T-helper 22 cell (primary cell): ENCODE measurements around the gene SLC28A1.
A peak's percentile ranks its signal among the peaks of the same experiment; 100 is the strongest.
"Not testable (repeated sequence)": the region's sequence is repeated elsewhere in the genome, so short reads cannot be mapped to it uniquely, and the experiment has no call there.

Source experiments
- DNase-seq: peaks from one replicate; pipeline ENCODE4 v3.0.0-alpha.2; 2020; ENCODE audit warnings: low read depth

The SLC28A1 gene

DNA sequence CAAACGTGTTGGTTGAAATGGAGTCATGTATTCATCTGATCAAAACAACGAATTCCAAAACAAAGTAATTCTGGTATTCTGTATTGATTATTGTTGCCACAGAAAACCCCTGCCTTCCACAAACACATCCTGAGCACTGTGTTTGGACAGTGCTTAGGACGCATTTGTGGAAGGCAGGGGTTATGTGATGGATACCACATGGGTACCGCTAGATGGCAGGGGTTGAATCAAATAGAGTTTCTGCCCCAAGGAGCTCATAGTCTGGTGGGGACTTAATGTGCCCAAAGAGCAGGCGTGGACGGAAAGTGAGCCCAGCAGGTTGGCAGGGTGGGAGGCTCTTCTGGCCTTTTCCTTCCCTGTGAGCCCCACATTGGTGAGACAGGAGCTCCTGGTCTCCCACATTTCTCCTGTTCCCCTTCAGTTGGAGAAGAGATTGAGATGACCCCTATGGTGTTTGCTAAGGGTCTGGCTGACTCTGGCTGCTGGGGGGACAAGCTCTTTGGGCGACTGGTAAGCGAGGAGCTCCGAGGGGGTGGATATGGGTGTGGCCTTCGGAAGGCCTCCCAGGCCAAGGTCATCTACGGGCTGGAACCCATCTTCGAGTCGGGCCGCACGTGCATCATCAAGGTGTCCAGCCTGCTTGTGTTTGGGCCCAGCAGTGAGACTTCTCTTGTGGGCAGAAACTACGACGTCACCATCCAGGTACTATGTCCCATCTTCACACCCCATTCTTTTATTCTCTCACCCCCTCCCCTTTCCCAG lies 22.1 kb upstream of the SLC28A1 start:
- DNase-seq, result no peak

DNA sequence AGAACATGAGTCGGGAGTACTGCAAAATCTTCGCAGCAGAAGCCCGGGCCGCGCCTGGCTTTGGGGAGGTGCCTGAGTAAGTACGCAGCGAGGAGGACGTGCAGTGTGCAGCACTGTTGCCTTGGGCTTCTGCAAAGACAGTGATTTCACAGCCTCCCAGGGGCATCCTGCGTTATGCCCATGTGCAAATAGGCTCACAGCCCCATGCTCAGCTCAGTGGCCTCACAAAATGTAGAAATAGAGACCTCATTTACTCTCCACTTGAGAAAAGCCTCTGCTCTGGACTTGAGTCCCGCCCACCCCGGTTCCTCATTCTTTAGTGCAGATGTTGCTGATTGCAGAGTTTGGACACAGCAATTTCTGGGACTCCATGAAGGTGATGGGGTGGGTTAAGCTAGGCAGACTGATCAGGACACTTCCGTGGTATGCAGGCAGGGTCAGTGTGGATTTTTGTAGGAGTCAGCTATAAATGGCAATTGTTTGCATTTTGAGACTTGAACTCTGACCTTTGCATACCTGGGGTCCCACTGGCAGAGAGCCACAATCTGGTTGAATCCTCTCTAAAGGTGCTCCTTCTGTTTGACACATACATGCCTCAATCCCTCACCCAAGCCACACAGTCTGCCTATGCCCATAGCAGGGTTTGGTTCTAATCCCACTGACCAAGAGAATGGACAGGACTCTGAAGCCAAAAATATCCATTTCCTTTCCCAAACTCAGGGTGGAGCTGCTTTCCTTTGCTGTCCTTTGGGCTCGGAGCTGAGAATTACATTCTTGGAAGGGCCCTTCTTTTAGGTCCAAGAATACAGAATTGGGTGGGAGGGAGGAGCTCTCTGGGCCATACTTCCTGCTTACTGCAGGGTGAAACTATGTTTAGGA lies 20.7 kb upstream of the SLC28A1 start:
- DNase-seq, result no peak

DNA sequence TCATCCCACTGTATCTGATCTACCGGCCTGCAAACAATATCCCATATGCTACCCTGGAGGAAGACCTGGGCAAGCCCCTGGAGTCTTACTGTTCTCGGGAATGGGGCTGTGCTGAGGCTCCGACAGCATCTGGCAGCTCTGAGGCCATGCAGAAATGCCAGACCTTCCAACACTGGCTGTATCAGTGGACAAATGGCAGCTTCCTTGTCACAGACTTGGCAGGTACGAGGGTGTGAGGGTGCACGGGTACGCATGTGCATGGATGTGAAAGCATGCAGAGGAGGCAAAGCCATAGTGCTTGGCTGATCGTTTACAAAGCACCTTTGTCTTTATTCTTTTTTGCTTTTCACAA lies 20.0 kb upstream of the SLC28A1 start:
- DNase-seq, result no peak

DNA sequence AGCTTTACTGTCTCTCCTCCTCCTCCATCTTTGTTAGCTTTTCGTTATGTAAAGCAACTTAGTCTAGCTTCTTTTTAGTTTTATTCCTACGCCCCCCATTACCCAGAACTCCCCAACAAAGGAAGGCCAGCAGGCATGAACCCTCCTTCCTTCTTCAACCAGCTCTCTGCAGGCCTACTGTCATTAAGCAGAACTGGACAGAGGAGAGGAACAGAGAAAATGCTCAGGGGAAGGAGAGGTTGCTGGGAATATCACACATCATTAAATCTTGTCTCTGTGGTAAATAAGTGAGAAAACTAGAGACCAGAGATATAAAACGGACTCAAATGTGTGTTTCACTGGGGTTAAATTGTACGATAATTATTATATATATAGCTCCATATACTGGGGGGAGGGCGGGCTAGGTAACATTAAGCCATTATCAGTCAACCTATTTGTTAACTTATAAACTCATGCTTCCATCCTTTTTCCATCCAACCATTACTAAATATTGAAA lies 19.3 kb upstream of the SLC28A1 start:
- no peak for DNase-seq

DNA sequence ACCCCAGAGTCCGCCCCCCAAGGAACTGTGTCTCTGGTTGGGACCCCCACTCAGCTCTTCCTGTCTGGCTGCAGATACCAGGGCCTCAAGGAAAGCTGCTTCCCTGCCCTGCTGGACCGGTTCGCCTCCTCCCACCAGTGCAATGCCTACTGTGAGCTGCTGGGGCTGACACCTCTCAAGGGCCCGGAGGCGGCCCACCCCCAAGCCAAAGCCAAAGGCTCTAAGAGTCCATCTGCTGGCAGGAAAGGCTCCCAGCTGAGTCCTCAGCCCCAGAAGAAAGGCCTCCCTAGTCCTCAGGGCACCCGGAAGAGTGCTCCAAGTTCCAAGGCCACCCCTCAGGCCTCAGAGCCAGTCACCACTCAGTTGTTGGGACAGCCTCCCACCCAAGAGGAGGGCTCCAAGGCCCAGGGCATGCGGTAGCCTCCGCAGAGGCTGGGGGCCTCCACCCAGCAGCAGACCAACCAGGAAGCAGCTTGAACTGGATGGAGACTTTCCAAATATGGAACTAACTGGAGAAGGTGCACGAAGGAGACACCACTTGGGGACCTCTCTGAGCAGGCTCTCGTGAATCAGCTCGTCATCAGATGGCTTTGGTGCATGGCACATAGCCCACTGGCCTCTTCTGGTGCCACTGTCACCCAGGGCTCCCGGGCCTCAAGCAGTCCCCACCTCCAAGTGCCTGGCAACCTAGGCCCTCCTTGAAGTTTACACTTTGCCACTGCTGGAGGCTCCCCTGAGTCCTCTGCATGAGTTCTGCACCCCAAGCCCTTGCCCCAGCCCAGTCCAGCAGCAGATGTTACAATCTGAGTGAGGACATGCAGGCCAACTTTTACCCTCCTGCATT lies 16.2 kb upstream of the SLC28A1 start:
- no peak for DNase-seq

DNA sequence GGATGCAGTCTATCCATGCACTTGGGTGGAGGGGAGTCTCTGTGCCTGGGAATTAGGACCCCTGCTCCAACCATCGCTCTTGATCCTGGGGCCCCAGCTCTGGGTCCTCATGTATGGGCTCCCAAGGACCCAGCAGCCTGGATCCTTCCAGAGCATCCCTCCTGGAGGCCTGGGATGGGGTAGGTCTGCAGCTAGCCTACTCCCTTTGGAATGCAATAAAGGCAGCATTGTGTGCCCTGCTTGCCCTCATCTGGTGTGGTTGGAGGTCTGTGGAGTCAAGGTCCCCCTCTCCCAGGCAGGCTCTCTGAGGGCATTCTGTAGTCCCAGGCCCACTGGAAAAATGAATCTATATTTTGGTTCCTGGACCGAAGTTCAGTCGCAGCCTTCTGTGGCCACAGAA lies 15.0 kb upstream of the SLC28A1 start:
- DNase-seq, result no peak

DNA sequence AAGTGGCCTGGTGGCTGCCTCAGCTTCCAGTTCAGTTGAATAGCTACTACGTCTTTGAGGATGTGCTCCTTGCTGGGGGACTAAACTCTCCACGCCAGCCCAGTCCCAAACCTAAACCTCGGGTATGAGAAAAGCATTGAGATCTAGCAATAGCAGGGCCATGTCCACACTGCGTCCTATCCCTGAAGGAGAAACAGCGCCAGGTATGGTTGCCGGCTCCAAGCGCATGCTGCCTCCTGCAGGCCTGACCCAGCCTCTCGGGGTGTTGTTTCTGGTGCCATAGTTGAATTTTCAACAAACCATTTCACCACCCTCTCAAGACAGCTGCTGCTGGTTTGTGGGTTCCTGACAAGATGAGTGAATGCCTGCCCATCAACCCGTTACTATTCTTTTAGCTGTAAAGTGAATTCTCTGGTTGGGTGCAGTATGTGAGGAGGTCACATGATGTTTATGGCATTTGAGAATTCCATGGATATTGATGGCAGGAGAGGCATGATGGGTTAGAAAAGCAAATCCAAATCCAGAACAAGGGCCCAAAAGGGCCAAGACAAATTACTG lies 13.0 kb upstream of the SLC28A1 start:
- DNase-seq, result no peak

DNA sequence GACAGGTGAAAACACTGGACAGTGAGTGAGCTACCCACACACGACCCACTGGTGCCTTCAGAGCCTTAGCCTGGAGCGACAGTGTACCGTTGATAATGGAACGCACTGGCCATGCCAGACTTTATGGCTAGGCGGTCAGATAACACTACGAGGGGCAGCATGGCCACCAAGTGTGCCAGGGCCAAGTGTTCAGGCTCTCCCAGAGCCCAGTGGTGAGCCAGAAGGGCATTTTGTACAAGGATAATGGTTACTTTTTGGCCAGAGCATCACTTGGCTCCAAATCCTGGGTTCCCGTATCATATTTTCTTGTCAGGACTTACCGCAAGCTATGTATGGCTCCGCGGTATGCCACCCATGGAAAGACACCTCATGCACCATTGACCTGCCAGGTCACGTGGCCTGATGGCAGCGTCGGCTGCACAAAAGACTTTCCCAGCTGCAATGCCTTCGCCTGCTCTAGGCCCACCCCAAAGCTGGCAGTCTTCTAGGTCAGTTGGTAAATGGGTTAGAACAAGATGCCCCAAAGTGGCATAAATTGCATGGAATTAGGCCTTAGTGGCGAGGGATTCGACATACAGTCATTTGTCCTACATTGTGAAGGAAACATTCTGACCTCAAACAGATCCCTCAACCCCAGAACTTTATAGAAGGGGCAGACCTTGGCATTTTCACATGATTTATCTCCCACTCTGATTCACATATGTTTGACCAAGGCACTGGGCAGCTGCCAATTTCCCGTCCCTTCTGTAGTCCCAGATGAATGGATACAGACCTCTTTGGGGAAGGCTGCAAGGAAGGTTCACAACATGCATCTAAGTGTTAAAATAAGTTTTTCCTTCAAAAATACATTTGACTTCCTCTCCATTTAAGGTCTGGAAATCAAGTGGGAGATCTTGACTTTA lies 12.2 kb upstream of the SLC28A1 start:
- no peak for DNase-seq

DNA sequence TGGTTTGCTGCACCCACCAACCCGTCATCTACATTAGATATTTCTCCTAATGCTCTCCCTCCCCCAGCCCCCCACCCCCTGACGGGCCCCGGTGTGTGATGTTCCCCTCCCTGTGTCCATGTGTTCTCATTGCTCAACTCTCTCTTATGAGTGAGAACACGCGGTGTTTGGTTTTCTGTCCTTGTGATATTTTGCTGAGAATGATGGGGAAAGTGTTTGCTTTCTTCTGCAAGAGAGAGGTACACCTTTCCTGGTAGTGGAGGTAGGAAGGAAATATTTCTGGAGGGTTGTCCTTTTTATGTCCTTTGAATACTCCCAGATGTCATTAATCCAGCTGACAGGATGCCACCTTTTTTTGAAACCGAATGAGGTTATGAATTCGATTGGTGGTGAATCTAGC lies 10.5 kb upstream of the SLC28A1 start:
- DNase-seq, result no peak

DNA sequence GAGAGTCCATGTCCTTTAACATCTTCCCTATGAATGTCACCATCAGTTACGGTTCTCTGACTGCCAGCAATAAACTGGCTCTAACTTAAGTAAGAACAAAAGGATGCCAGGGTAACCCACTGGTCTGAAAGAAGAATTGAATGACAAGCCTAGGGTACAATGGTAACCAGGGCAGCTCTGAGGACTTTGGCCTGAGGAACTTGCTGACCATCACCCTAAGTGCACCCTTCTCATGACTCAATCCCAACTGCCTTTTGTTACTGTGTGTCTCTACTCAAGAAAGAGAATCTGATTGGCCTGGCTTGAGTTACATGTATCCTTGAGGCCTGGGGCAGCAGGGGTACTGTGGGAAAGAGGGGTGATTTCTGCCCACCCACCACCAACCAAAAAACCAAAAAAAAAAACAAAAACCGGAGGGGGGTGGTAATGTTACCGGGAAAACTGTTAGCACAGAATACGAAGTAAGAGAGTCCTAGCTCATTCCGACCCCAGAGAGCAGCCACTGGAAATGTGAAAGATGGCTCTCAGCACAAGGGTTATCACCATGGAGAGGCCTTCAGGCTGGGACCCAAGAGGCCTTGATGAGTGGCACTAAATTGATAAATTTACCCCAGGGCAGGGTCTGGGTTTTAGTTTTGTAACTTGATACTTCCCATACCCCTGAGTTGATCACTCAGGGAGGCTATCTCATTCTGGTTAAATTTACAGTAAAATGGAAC lies 9.3 kb upstream of the SLC28A1 start:
- no peak for DNase-seq

DNA sequence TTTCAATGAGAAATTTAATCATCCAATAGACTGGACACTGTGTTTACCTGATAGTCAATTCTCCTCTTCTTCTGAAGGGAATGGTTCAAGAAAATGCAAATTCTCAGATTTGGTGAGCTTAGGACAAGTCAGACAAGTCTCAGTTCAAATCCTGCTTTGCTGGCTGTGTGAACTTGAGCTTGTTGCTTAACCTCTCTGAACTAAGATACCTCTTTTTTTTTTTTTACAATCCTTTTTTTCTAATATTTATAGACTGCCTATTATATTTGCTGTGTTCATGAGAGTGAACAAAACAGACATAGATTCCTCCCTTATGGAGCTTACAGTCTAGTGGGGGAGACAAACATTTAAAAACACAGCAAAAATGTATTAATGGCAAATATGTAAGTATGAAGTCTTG lies 8.2 kb upstream of the SLC28A1 start:
- no peak for DNase-seq

DNA sequence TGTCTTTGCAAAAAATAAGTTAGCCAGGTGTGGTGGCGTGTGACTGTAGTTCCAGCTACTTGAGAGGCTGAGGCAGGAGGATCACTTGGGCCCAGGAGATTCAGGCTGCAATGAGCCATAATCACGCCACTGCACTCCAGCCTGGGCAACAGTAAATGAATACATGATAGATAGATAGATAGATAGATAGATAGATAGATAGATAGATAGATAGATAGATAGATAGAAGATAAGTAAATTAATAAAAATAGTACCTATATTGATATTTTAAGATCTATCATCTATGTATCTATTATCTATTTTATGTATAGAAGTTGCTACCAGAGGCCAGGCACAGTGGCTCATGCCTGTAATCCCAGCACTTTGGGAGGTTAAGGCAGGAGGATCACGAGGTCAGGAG lies 6.8 kb upstream of the SLC28A1 start:
- not testable (repeated sequence) for DNase-seq

DNA sequence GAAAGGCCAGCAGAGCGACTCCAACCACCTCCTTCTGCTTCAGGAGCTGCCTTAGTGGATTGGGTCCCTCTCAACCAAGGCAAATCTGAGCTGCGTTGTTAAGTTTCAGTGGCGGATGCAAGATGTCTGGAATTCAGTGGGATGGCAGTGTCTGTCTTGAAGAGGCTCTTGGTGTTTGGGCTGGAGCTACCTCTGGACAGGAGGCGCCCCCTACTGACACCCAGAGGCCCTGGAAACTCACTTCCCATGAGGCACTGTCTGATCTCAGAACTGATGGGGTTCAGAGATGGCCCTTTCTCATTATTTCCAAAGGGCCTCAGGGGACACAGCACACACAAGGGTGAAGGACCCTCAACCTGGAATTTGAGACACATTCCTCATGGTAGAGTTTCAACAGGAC lies 6.0 kb upstream of the SLC28A1 start:
- peak; percentile 9 for DNase-seq

DNA sequence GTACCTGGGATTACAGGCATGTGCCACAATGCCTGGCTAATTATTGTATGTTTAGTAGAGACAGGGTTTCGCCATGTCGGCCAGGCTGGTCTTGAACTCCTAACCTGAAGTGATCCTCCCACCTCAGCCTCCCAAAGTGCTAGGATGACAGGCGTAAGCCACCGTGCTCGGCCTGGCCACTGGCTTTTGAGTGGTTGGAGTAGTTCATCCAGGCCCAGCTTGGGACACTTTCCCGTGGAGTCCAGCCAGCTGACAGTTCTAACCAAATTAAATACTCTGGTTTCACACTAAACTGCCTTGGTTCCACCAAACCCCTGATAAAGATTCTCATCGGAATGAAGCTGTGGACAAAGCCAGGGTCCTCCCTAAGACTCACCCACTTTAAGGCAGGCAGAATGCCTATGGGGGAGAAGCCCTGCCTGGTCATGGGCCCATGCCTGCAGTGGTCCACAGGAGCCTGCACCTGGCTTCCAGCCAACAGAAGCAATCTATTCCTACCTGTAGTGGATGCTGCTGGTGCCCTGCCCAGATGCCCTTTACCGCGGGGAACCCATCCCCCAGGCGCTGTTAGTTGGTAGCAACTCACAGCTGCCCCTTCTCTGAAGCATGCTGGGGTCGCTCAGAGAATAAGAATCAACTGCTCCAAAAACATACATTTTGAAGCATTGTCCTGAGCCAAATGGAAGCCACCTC lies 5.2 kb upstream of the SLC28A1 start:
- no peak for DNase-seq

DNA sequence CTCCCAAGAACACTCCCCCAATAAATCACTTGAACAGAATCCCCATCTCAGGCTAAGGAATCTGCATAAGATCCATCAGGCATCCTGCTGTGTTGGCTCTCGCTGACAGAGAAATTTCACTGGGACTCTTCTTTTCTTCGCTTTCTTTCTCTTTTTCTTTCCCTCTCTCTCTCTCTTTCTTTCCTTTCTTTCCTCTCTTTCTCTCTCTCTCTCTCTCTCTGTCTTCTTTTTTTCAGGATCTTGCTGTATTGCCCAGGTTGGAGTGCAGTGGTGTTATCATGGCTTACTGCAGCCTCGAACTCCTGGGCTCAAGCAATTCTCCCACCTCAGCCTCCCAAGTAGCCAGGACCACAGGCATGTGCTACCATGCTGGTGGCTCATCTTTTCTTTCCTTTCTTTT lies 4.5 kb upstream of the SLC28A1 start:
- DNase-seq, result no peak

DNA sequence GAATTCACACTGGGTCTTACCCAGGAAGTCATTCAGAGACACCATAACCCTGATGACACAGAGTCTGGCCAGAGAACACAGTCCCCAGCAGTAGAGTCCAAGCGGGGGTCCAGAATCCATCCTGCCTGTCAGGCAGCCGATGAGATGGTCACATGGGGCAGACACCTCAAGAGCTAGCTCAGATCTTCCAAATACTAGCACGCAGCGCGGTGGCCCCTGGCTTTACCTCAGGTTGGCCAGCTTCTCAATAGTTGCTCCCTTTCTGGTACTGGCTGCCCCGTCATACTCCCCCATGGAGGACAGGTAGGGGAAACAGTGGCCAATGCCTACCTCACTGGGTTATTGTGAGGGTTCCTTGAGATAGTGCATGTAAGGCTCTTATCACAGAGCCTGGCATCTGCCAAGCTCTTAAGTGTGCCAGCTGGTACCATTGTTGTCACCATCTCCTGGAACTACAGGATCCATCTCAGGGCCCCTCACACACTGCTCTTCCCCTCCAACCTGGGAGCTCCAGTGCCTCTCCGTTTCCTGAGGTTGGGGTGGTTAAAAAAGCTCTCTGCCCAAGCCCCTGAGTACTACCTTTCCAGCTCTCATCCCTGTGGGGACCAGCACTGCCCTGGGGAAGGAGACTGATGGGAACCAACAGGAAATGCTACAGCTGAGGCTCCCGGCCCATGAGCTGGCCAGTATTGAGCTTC lies 3.5 kb upstream of the SLC28A1 start:
- no peak for DNase-seq

DNA sequence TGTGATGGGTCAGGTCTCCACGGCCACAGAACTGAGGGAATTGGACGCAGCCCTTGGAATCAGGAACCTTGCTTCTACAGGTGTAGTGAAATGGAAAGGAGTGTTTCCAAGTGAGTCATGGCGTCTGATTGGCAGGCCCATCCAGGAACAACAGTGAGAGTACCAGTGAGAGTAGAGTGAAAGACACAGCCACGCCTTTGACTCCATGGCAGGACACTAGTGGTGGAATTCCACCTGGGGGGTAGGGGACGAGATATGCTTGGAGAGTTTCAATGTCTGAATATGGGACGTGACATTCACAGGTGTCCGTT lies 3.0 kb upstream of the SLC28A1 start:
- DNase-seq, result no peak

DNA sequence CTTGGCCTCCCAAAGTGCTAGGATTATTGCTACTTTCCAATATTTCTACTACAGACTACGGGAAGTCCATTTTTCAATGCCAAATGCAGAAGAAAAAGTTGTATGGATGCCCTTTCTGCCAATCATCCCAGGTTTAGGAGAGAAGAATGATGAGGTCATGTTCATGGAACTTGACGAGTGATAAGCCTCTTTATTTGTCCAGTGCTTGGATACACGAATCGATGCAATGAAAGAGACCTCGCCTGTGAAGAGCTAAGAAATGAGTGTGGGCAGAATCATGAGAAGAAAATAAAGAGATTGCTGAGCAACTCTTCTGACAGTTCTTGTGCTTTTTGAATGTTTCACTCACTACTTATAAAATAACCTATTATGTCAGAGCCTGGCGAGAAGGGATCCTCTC lies 996 bp upstream of the SLC28A1 start:
- no peak for DNase-seq

DNA sequence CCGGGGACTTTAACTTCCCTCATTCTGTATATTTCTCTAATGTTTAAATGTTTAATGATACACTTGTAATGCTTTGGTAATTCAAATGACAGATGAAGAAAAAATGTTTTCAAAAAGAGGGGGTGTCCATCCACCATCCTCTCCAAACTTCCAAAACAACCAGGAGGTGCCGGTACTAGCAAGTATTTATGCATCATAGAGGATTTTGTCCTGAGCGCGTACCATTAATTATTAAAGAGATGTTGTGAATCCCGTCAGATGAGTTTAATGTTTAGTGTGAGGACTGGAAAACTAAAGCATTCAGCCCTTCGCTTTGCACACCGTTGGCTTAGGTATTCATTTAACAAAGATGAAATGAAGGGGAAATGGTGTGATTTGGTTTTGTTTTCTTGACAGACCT lies 1.3 kb downstream of the SLC28A1 start:
- DNase-seq, result no peak
